Adipocyte (in vitro differentiated cells): ENCODE results near the gene CASP5.

Experiments used
- DNase-seq: peaks from one replicate; pipeline ENCODE4 v3.0.0-alpha.2; 2015; ENCODE audit warnings: low read depth
- H3K27me3 ChIP-seq: replicated peaks from 2 replicates; pipeline ENCODE4 v1.7.0; 2013; ENCODE audit warnings: mild to moderate bottlenecking, low read length, moderate library complexity; ENCODE audit not compliant: control insufficient read depth, insufficient read depth
- H3K36me3 ChIP-seq: 2 replicates; pipeline ENCODE4 v1.7.0; 2013; ENCODE audit warnings: low read length, mild to moderate bottlenecking, moderate library complexity; ENCODE audit not compliant: control insufficient read depth, insufficient read depth, severe bottlenecking
- H3K4me1 ChIP-seq: 2 replicates; pipeline ENCODE4 v1.7.0; 2013; ENCODE audit warnings: mild to moderate bottlenecking, low read length, moderate library complexity; ENCODE audit not compliant: control insufficient read depth, insufficient read depth
- H3K4me3 ChIP-seq: 2 replicates; pipeline ENCODE4 v1.7.0; 2013; ENCODE audit warnings: mild to moderate bottlenecking, low read length, moderate library complexity
- H3K9ac ChIP-seq: 2 replicates; pipeline ENCODE4 v1.7.0; 2013; ENCODE audit warnings: mild to moderate bottlenecking, low read length, moderate library complexity
- H3K9me3 ChIP-seq: 2 replicates; pipeline ENCODE4 v1.7.0; 2013; ENCODE audit warnings: mild to moderate bottlenecking, low read length, moderate library complexity; ENCODE audit not compliant: control insufficient read depth

The CASP5 gene

DNA sequence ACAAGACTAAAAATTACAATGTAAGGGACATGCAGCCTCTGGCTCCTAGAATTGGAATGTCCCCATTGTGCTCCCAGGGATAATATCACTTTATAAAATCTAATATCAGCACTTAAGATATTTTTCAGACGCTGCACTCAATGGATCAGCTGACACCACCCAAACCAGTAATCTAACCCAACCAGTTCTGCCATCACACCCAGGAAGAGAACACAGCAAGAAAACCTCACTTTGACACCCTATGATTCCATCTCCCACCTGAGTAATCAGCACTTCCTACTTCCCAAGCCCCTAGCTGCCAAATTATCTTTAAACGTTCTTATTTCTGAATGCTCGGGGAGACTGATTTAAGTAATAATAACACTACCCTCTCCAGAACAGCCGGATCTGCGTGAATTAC is 57.2 kb downstream of the CASP5 start:
- Histone ChIP-seq H3K4me1 (peaks cover 22% of the 10 kb centered on the region), H3K27me3 (no peaks in the 10 kb centered on the region), H3K9ac (no peak overlapping the region), H3K4me3 (no peak overlapping the region), H3K9me3 (peaks cover 9% of the 10 kb centered on the region), H3K36me3 (peaks cover 18% of the 10 kb centered on the region)
- DNase-seq = no peak

DNA sequence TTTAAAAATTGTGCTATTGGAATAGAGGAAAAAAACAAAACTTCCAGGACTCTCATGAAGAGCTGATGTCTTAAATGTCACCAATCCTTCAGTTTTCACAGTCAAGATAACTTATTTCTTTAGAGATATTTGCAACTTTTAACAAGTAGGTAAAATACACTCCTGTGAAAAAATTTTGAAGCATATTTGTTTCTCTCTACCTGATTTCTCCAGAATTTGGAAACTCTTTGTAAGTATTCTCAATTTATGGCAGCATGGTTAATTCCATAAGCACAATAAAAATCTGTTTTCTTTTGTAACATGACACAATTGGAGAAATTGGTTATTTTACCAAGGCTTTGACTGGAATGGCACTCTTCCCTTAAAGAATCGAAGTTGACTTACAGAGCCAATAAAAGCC is 58.7 kb downstream of the CASP5 start:
- peaks cover 18% of the 10 kb centered on the region for H3K36me3 ChIP-seq
- no peak for DNase-seq
- H3K9ac ChIP-seq = no peak overlapping the region
- peaks cover 6% of the 10 kb centered on the region for H3K9me3 ChIP-seq
- peaks cover 20% of the 10 kb centered on the region for H3K4me1 ChIP-seq
- no peak overlapping the region for H3K4me3 ChIP-seq
- H3K27me3 ChIP-seq = no peaks in the 10 kb centered on the region

GRCh38 chr11:104962852-104963251 is 60.1 kb downstream of the CASP5 start:
- peaks cover 18% of the 10 kb centered on the region for H3K36me3 ChIP-seq
- peaks cover 6% of the 10 kb centered on the region for H3K9me3 ChIP-seq
- DNase-seq = no peak
- peaks cover 15% of the 10 kb centered on the region for H3K4me1 ChIP-seq
- H3K4me3 ChIP-seq = no peak overlapping the region
- no peaks in the 10 kb centered on the region for H3K27me3 ChIP-seq
- H3K9ac ChIP-seq = no peak overlapping the region

DNA sequence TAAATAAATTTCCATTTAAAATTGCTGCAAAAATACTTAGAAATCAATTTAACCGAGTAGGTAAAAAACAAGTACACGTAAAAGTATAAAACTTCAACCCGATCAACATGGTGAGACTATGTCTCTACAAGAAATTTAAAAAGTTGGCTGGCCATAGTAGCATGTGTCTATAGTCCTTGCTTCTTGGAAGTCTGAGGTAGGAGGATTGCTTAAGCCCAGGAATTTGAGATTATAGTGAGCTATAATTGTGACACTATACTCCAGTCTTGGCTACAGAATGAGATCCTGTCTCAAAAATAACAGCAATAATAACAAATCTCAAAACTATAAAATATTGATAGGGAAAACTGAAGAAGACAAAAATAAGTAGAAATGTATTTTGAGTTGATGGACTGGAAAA is 65.7 kb downstream of the CASP5 start:
- no peak overlapping the region for H3K9ac ChIP-seq
- H3K9me3 ChIP-seq = no peaks in the 10 kb centered on the region
- peaks cover 34% of the 10 kb centered on the region for H3K36me3 ChIP-seq
- H3K4me1 ChIP-seq = peaks cover 18% of the 10 kb centered on the region
- H3K4me3 ChIP-seq = no peak overlapping the region
- peak; percentile 30 for DNase-seq
- H3K27me3 ChIP-seq = no peaks in the 10 kb centered on the region

DNA sequence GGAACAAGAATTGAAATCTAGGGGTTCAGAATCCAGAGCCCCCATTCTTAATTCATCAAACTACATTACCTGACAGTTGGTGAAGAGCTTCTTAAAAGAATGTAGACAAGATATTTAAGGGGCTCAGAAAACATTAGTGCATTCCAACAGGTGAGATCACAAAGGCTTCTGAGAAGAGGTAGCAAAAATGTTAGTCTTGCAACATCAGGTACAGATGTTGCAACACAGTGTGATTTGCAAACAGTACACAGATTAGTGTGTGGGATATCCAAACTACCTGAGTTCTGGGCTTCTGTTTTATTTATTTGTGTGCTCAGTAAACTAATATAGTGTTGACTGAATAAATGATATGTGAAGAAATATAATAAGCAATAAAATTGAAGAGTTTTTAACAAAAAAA is 66.4 kb downstream of the CASP5 start:
- H3K27me3 ChIP-seq = no peaks in the 10 kb centered on the region
- no peak overlapping the region for H3K9ac ChIP-seq
- H3K9me3 ChIP-seq = no peaks in the 10 kb centered on the region
- no peak for DNase-seq
- H3K4me3 ChIP-seq = no peak overlapping the region
- peaks cover 18% of the 10 kb centered on the region for H3K4me1 ChIP-seq
- H3K36me3 ChIP-seq = peaks cover 41% of the 10 kb centered on the region

DNA sequence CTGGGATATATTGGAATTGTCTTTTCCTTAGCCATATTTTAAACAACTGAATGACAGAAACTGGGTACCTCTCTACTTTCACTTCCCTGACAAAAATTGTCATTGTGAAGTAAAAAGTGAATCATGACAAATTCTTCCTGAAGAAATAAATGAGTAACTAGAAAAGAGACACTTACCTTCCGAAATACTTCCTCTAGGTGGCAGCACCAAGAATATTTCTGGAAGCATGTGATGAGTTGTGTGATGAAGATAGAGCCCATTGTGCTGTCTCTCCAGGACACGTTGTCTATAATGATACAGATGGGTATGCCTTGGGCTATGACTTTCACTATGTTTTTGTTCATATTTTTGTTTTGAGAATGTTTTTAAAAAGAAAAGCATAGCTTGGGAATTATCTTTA is 76.1 kb downstream of the CASP5 start:
- H3K9ac ChIP-seq = no peak overlapping the region
- no peaks in the 10 kb centered on the region for H3K4me1 ChIP-seq
- H3K9me3 ChIP-seq = no peaks in the 10 kb centered on the region
- DNase-seq = peak; percentile 68
- H3K4me3 ChIP-seq = no peak overlapping the region
- peaks cover 87% of the 10 kb centered on the region for H3K36me3 ChIP-seq
- no peaks in the 10 kb centered on the region for H3K27me3 ChIP-seq
